ENCODE results near the gene PDZD7. TPM values are rescaled to one million over a fixed set of nuclear protein-coding genes. Genes with fewer than 3 reads are reported as not detected.

The PDZD7 gene
- polyA plus RNA-seq, 1 donor from 2014 or later = 1.5 TPM

GRCh38 chr10:101063548-101064414 lies 32.9 kb upstream of the PDZD7 start:
- Histone ChIP-seq H3K9me2 (ENCODE audit: insufficient read depth, low read length) (no peaks in the 10 kb centered on the region), H3K9me3 (ENCODE audit: low read length) (no peaks in the 10 kb centered on the region), H3K79me2 (replicated peaks; ENCODE audit: insufficient read depth, low read length) (no peaks in the 10 kb centered on the region), H3K9ac (ENCODE audit: low read length) (no peak overlapping the region), H3K4me3 (ENCODE audit: low read length) (no peak overlapping the region), H3K4me2 (ENCODE audit: low read length) (no peak overlapping the region), H3K27ac (ENCODE audit: low read length) (no peak overlapping the region), H4K20me1 (ENCODE audit: insufficient read depth) (no peaks in the 10 kb centered on the region), H3K27me3 (ENCODE audit: insufficient read depth, low read depth, low read length) (peaks cover 70% of the 10 kb centered on the region), H3F3A (ENCODE audit: insufficient read depth, low read length, poor library complexity, severe bottlenecking) (peaks cover 3% of the 10 kb centered on the region), H2AFZ (ENCODE audit: low read depth, low read length) (no peak overlapping the region), H3K36me3 (ENCODE audit: insufficient read depth, low read length) (no peaks in the 10 kb centered on the region)
- no peak for TF ChIP-seq TAF1 (IDR thresholded peaks at IDR 0.05; ENCODE audit: low read depth)
- TF ChIP-seq RAD21 (conservative IDR thresholded peaks at IDR 0.05) = no peak
- TF ChIP-seq REST (IDR thresholded peaks at IDR 0.05; ENCODE audit: borderline replicate concordance) = no peak
- TF ChIP-seq MXI1 (conservative IDR thresholded peaks at IDR 0.05; ENCODE audit: poor library complexity, severe bottlenecking) = no peak
- no peak for TF ChIP-seq SMC3 (conservative IDR thresholded peaks at IDR 0.05; ENCODE audit: poor library complexity)
- no peak for TF ChIP-seq POLR2AphosphoS5 (IDR thresholded peaks at IDR 0.05)
- no peak for TF ChIP-seq EZH2 (IDR thresholded peaks at IDR 0.05; ENCODE audit: borderline replicate concordance, insufficient read depth, low read length, poor library complexity, severe bottlenecking)

GRCh38 chr10:101063050-101063525 lies 32.2 kb upstream of the PDZD7 start:
- peak overlapping the region; percentile 56 for H3K4me3 ChIP-seq (ENCODE audit: low read length)

More at GRCh38 chr10:101063050-101063525, 32.2 kb upstream of the PDZD7 start:
- Histone ChIP-seq H3K79me2 (replicated peaks; ENCODE audit: insufficient read depth, low read length) (no peaks in the 10 kb centered on the region), H3K4me2 (ENCODE audit: low read length) (no peak overlapping the region), H3F3A (ENCODE audit: insufficient read depth, low read length, poor library complexity, severe bottlenecking) (peaks cover 3% of the 10 kb centered on the region), H3K9me3 (ENCODE audit: low read length) (no peaks in the 10 kb centered on the region), H3K36me3 (ENCODE audit: insufficient read depth, low read length) (no peaks in the 10 kb centered on the region), H3K27ac (ENCODE audit: low read length) (no peak overlapping the region), H2AFZ (ENCODE audit: low read depth, low read length) (no peak overlapping the region), H3K9me2 (ENCODE audit: insufficient read depth, low read length) (no peaks in the 10 kb centered on the region), H3K27me3 (ENCODE audit: insufficient read depth, low read depth, low read length) (peaks cover 70% of the 10 kb centered on the region), H4K20me1 (ENCODE audit: insufficient read depth) (no peaks in the 10 kb centered on the region), H3K9ac (ENCODE audit: low read length) (no peak overlapping the region)
- TF ChIP-seq EP300 (conservative IDR thresholded peaks at IDR 0.05; ENCODE audit: poor library complexity, severe bottlenecking) (no peak), TAF1 (IDR thresholded peaks at IDR 0.05; ENCODE audit: low read depth) (no peak), EZH2 (IDR thresholded peaks at IDR 0.05; ENCODE audit: borderline replicate concordance, insufficient read depth, low read length, poor library complexity, severe bottlenecking) (no peak), REST (IDR thresholded peaks at IDR 0.05; ENCODE audit: borderline replicate concordance) (no peak), CTCF (IDR thresholded peaks at IDR 0.05; ENCODE audit: poor library complexity, severe bottlenecking) (no peak), MXI1 (conservative IDR thresholded peaks at IDR 0.05; ENCODE audit: poor library complexity, severe bottlenecking) (no peak), RAD21 (conservative IDR thresholded peaks at IDR 0.05) (no peak), POLR2AphosphoS5 (IDR thresholded peaks at IDR 0.05) (no peak), SMC3 (conservative IDR thresholded peaks at IDR 0.05; ENCODE audit: poor library complexity) (no peak)

Measured in neural cell (in vitro differentiated cells).